DOHH2 (cell line): ENCODE results near the gene ETFA.

Source experiments
- EZH2phosphoT487 ChIP-seq: fragments of 200-600 bp; sonication (generic); IDR thresholded peaks from 2 replicates; pipeline ENCODE4 v1.6.1; 2017; ENCODE audit warnings: borderline replicate concordance, mild to moderate bottlenecking, antibody characterized with exemption, low read length, moderate library complexity, mixed read lengths
- TF ChIP-seq, protein P1 (sequence below): fragments of 200-600 bp; sonication (generic); IDR thresholded peaks from one replicate; pipeline ENCODE4 v1.5.1; 2014; ENCODE audit warnings: antibody characterized with exemption, mild to moderate bottlenecking, low read depth, low read length; ENCODE audit not compliant: poor library complexity, severe bottlenecking

DNA sequence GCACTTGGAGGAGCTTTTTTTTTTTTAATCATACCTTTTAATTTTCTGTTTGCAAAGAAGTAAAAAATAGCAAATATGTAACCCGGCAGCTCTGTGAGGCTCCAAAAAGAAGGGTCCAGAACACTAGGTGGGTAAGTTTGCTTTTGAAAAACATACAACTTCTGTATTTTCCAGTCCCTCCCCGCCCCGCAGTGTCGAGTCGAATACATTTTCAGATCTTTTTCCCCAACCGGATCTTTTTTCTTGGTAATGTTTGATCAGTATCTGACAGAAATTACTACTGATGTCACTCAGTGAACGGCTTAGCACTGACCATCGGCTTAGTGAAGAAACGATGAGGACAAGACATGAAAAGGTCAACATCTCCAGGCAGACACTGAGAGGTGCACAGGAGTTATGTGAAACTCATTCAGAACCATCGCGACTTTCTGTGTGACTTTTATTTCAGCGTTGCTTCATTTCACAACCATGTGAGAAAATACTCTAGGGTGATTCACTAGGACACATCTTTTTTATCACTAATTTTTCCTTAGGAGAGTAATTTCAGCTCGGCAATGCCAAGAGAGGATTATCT lies 36.3 kb upstream of the ETFA start:
- TF ChIP-seq, protein P1, sequence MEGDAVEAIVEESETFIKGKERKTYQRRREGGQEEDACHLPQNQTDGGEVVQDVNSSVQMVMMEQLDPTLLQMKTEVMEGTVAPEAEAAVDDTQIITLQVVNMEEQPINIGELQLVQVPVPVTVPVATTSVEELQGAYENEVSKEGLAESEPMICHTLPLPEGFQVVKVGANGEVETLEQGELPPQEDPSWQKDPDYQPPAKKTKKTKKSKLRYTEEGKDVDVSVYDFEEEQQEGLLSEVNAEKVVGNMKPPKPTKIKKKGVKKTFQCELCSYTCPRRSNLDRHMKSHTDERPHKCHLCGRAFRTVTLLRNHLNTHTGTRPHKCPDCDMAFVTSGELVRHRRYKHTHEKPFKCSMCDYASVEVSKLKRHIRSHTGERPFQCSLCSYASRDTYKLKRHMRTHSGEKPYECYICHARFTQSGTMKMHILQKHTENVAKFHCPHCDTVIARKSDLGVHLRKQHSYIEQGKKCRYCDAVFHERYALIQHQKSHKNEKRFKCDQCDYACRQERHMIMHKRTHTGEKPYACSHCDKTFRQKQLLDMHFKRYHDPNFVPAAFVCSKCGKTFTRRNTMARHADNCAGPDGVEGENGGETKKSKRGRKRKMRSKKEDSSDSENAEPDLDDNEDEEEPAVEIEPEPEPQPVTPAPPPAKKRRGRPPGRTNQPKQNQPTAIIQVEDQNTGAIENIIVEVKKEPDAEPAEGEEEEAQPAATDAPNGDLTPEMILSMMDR, result no peak
- TF ChIP-seq EZH2phosphoT487, result no peak
